Thymus (tissue), 11 donors: ENCODE measurements around the gene PCDH7. TPM values are rescaled to one million over a fixed set of nuclear protein-coding genes. Genes with fewer than 3 reads are reported as not detected.

Source experiments
- DNase-seq, 9 donors: peaks; one replicate each; pipeline ENCODE4 v3.0.0-alpha.2; 2013; ENCODE audit warnings: low spot score in 9 of 9, low read depth in 6 of 9, missing footprints in 1 of 9
- H3K27ac ChIP-seq, 2 donors: one replicate each; pipeline ENCODE4 v1.5.1; 2013; ENCODE audit warnings: control low read depth in 1 of 2, low read depth in 1 of 2, low read length in 1 of 2, mild to moderate bottlenecking in 1 of 2, moderate library complexity in 1 of 2
- H3K27me3 ChIP-seq, 2 donors: one replicate each; pipeline ENCODE4 v1.5.1; 2013; ENCODE audit warnings: low read length in 1 of 2; ENCODE audit not compliant: control insufficient read depth in 2 of 2, insufficient read depth in 1 of 2
- H3K36me3 ChIP-seq, 2 donors: one replicate each; pipeline ENCODE4 v1.5.1; 2013; ENCODE audit warnings: low read length in 1 of 2, mild to moderate bottlenecking in 1 of 2, moderate library complexity in 1 of 2; ENCODE audit not compliant: control insufficient read depth in 2 of 2, insufficient read depth in 2 of 2
- H3K4me1 ChIP-seq, 2 donors: one replicate each; pipeline ENCODE4 v1.5.1; 2013; ENCODE audit warnings: low read length in 2 of 2; ENCODE audit not compliant: control insufficient read depth in 2 of 2, insufficient read depth in 2 of 2
- H3K4me3 ChIP-seq, 2 donors: one replicate each; pipeline ENCODE4 v1.5.1; 2013; ENCODE audit warnings: low read length in 2 of 2, control low read depth in 1 of 2, mild to moderate bottlenecking in 1 of 2
- H3K9me3 ChIP-seq, 2 donors: one replicate each; pipeline ENCODE4 v1.5.1; 2013; ENCODE audit warnings: low read length in 1 of 2, mild to moderate bottlenecking in 1 of 2; ENCODE audit not compliant: control insufficient read depth in 2 of 2, insufficient read depth in 1 of 2
- WGBS: extraction: QIAGEN DNeasy Blood & Tissue Kit; methylation state at CpG from one replicate; pipeline ENCODE4 v1.1.7; 2013; 5-methylcytosine and 5-hydroxymethylcytosine counted together
- polyA plus RNA-seq: library from polyadenylated mRNA; stranded (reverse); fragments of 200-250 nt; gene quantifications from one replicate; pipeline ENCODE4 v1.2.3, GENCODE V29; 2013
- total RNA-seq: library from RNA; stranded (reverse); fragments of 120-200 nt; gene quantifications from one replicate; pipeline ENCODE4 v1.2.4, GENCODE V29; 2013
- donor health status: healthy.

PCDH7 gene
- total and polyA plus RNA-seq, 2 donors, result 0.64 to 2.4 TPM

DNA sequence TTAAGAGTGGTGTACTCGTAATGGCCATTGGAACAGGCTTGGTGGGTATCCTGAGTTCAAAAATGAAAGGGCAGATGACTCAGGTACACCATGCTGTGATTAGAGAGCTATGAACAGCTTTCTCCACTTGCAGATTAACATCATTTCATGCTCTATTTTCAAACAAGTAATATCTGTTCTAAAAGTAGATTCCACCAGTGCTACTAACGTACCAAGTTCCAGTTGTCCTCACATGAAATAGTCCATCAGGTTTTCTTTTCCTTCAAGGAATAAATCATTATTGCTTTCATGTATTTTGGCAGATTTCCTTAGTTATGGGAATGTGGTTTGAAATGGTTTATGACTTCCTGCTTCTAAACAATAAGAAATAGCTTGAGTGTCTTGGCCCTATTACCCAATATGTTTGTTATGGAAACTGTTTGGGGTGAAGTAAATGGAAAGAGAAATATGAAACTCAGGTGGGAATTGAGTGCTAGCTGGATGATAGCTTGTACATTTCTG lies 49.9 kb downstream of the PCDH7 start:
- H3K4me1 ChIP-seq, result no peaks in the 10 kb centered on the region
- H3K27me3 ChIP-seq, result no peaks in the 10 kb centered on the region
- 60% methylated on average over 2 of the region's 2 CpGs for WGBS
- H3K27ac ChIP-seq, result peak overlapping the region in 1 of 2 donors; percentile 49
- no peaks in the 10 kb centered on the region for H3K9me3 ChIP-seq
- H3K4me3 ChIP-seq, result no peak overlapping the region
- no peak for DNase-seq
- H3K36me3 ChIP-seq, result no peaks in the 10 kb centered on the region

GRCh38 chr4:30770812-30771211 lies 50.6 kb downstream of the PCDH7 start:
- WGBS, result 84% methylated on average over 2 of the region's 2 CpGs
- Histone ChIP-seq H3K4me3 (no peak overlapping the region), H3K36me3 (no peaks in the 10 kb centered on the region), H3K27me3 (no peaks in the 10 kb centered on the region), H3K9me3 (no peaks in the 10 kb centered on the region), H3K27ac (no peak overlapping the region), H3K4me1 (no peaks in the 10 kb centered on the region)
- DNase-seq, result no peak

DNA sequence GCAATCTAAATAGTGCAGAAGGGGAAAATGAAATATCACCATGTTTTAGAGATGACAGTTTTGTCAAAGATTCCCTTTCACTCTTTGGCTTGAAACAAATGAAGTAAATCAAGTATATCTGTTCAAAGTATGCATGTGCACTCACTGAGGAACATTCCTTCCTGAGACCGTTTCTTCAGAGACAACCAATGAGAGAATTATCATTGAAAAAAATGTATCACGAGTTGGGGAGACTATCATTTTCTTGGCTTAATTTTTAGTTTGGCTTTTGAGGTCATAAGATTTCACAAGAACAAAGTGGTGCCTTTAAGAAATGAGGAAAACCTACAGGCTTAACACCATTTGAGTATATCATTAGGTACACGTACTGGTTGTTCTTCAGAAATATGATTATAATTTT lies 56.3 kb downstream of the PCDH7 start:
- DNase-seq, result no peak
- H3K36me3 ChIP-seq, result no peaks in the 10 kb centered on the region
- no peaks in the 10 kb centered on the region for H3K9me3 ChIP-seq
- H3K4me3 ChIP-seq, result no peak overlapping the region
- no peaks in the 10 kb centered on the region for H3K27me3 ChIP-seq
- no peak overlapping the region for H3K27ac ChIP-seq
- WGBS, result 88% methylated on average over 3 of the region's 3 CpGs
- no peaks in the 10 kb centered on the region for H3K4me1 ChIP-seq

- Histone ChIP-seq H3K27ac (no peak overlapping the region), H3K36me3 (no peaks in the 10 kb centered on the region), H3K27me3 (no peaks in the 10 kb centered on the region), H3K4me1 (no peaks in the 10 kb centered on the region), H3K9me3 (no peaks in the 10 kb centered on the region), H3K4me3 (no peak overlapping the region)
- DNase-seq, result no peak
- WGBS, result 54% methylated on average over 2 of the region's 2 CpGs
These were observed 56.8 kb downstream of the PCDH7 start for GRCh38 chr4:30776921-30777415.
